Measurements from ENCODE around the gene DNAJC1. TPM values are rescaled to one million over a fixed set of nuclear protein-coding genes. Genes with fewer than 3 reads are reported as not detected.

The DNAJC1 gene
- total RNA-seq, 3 donors from 2014 or later (not counting 1 experiment from before 2014, with no cell fraction given), result 38.4 to 63.7 (median 50.6) TPM

DNA sequence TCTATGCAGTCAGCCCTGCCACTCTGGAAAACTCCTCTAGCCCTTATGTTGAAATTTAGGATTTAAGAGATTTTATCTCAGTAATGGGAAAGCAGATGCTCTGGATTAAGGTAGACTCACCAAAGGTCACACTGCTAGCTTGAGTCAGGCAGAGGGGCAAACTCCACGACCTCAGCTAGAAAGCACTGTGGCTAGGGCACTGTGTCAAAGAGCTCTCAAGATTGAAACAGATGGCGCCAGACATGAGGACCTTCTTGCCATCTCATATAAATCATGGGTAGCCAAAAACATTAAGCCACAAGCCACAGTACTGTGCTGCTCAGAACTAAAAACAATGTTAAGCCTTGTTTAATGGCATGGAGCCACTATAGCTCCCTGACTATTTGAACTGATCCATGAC, 188.7 kb downstream of the DNAJC1 start:
- DNase-seq (no peak), ATAC-seq (no peak)
- Mint-ChIP-seq H3K36me3 (no peaks in the 10 kb centered on the region), H3K4me3 (no peak overlapping the region), H3K4me1 (peaks cover 9% of the 10 kb centered on the region in 2 donors), H3K9me3 (no peaks in the 10 kb centered on the region), H3K27ac (peak overlapping the region in 1 of 2 donors; percentile 18), H3K27me3 (ENCODE audit: low read depth in 2 of 2) (no peaks in the 10 kb centered on the region)
- Histone ChIP-seq H3K4me3 (ENCODE audit: low read length) (no peak overlapping the region), H3K36me3 (ENCODE audit: control insufficient read depth, insufficient read depth, low read length) (no peaks in the 10 kb centered on the region), H3K27me3 (ENCODE audit: control insufficient read depth, insufficient read depth, low read length) (no peaks in the 10 kb centered on the region), H3K9me3 (ENCODE audit: control insufficient read depth, insufficient read depth, low read length) (no peaks in the 10 kb centered on the region), H3K27ac (ENCODE audit: low read length) (no peak overlapping the region), H3K4me1 (ENCODE audit: control insufficient read depth, insufficient read depth, low read length) (no peaks in the 10 kb centered on the region)
- WGBS (ENCODE audit: insufficient coverage), result 89% methylated on average over 2 of the region's 2 CpGs
- intact Hi-C loops (cut with micrococcal nuclease), result no loop called here
- TF ChIP-seq, protein P1, sequence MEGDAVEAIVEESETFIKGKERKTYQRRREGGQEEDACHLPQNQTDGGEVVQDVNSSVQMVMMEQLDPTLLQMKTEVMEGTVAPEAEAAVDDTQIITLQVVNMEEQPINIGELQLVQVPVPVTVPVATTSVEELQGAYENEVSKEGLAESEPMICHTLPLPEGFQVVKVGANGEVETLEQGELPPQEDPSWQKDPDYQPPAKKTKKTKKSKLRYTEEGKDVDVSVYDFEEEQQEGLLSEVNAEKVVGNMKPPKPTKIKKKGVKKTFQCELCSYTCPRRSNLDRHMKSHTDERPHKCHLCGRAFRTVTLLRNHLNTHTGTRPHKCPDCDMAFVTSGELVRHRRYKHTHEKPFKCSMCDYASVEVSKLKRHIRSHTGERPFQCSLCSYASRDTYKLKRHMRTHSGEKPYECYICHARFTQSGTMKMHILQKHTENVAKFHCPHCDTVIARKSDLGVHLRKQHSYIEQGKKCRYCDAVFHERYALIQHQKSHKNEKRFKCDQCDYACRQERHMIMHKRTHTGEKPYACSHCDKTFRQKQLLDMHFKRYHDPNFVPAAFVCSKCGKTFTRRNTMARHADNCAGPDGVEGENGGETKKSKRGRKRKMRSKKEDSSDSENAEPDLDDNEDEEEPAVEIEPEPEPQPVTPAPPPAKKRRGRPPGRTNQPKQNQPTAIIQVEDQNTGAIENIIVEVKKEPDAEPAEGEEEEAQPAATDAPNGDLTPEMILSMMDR (IDR thresholded peaks at IDR 0.05), result no peak

DNA sequence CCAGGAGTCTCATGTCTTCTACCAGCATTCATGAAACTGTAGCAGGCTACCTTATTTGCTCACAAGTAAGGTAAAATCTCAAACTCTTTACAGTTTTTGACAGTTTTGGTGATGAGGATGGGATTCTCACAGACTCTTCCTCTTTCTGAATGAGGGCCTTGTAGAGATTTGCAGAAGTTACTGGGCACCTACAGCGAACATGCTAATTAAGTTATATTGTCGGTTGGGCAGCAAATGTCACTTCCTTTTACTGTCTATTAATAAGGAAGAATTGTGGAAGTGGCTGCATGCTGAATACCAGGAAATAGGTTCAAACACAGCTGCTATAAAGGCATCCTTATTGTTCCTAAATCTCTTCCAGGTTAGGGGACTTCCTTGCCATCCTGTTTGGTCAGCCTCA, 189.6 kb downstream of the DNAJC1 start:
- Mint-ChIP-seq H3K4me3 (no peak overlapping the region), H3K9me3 (no peaks in the 10 kb centered on the region), H3K36me3 (no peaks in the 10 kb centered on the region), H3K27ac (peak overlapping the region in 1 of 2 donors; percentile 18), H3K27me3 (ENCODE audit: low read depth in 2 of 2) (no peaks in the 10 kb centered on the region), H3K4me1 (peaks cover 9% of the 10 kb centered on the region in 2 donors)
- Histone ChIP-seq H3K4me1 (ENCODE audit: control insufficient read depth, insufficient read depth, low read length) (no peaks in the 10 kb centered on the region), H3K27ac (ENCODE audit: low read length) (no peak overlapping the region), H3K9me3 (ENCODE audit: control insufficient read depth, insufficient read depth, low read length) (no peaks in the 10 kb centered on the region), H3K36me3 (ENCODE audit: control insufficient read depth, insufficient read depth, low read length) (no peaks in the 10 kb centered on the region), H3K4me3 (ENCODE audit: low read length) (no peak overlapping the region), H3K27me3 (ENCODE audit: control insufficient read depth, insufficient read depth, low read length) (no peaks in the 10 kb centered on the region)
- TF ChIP-seq, protein P1 (IDR thresholded peaks at IDR 0.05), result no peak
- ATAC-seq, result no peak
- intact Hi-C loops (cut with micrococcal nuclease), result no loop called here
- WGBS (ENCODE audit: insufficient coverage), result 53% methylated on average over 2 of the region's 2 CpGs
- DNase-seq, result no peak

DNA sequence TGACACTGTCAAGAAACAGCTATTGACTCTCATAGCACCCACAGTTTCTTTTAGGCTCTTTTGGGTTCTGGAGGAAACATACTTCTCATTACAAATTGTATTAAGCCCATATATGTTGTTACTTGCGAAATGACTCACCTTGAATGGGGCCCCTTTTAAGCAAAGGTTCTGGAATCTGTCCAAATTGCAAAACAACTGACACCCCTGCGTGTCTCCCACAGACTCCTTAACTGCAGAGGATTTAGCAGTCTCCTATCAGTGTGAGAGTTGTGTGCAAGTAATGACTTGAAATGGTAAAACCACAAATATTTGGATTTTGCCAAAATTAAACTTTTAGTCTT, 192.3 kb downstream of the DNAJC1 start:
- WGBS (ENCODE audit: insufficient coverage), result 100% methylated on average over 2 of the region's 2 CpGs
- intact Hi-C loops (cut with micrococcal nuclease), result no loop called here
- no peaks in the 10 kb centered on the region for H3K4me1 ChIP-seq (ENCODE audit: control insufficient read depth, insufficient read depth, low read length)
- no peak overlapping the region for H3K4me3 ChIP-seq (ENCODE audit: low read length)
- no peaks in the 10 kb centered on the region for H3K27me3 ChIP-seq (ENCODE audit: control insufficient read depth, insufficient read depth, low read length)
- no peak overlapping the region for H3K27ac ChIP-seq (ENCODE audit: low read length)
- ATAC-seq, result no peak
- no peaks in the 10 kb centered on the region for H3K9me3 ChIP-seq (ENCODE audit: control insufficient read depth, insufficient read depth, low read length)
- TF ChIP-seq, protein P1 (IDR thresholded peaks at IDR 0.05), result no peak
- H3K4me3 Mint-ChIP-seq, result no peak overlapping the region
- DNase-seq, result no peak
- H3K27me3 Mint-ChIP-seq (ENCODE audit: low read depth in 2 of 2), result no peaks in the 10 kb centered on the region
- no peaks in the 10 kb centered on the region for H3K36me3 Mint-ChIP-seq
- no peaks in the 10 kb centered on the region for H3K36me3 ChIP-seq (ENCODE audit: control insufficient read depth, insufficient read depth, low read length)
- no peaks in the 10 kb centered on the region for H3K9me3 Mint-ChIP-seq
- H3K4me1 Mint-ChIP-seq, result peaks cover 9 to 15% of the 10 kb centered on the region in 2 donors
- H3K27ac Mint-ChIP-seq, result no peak overlapping the region

DNA sequence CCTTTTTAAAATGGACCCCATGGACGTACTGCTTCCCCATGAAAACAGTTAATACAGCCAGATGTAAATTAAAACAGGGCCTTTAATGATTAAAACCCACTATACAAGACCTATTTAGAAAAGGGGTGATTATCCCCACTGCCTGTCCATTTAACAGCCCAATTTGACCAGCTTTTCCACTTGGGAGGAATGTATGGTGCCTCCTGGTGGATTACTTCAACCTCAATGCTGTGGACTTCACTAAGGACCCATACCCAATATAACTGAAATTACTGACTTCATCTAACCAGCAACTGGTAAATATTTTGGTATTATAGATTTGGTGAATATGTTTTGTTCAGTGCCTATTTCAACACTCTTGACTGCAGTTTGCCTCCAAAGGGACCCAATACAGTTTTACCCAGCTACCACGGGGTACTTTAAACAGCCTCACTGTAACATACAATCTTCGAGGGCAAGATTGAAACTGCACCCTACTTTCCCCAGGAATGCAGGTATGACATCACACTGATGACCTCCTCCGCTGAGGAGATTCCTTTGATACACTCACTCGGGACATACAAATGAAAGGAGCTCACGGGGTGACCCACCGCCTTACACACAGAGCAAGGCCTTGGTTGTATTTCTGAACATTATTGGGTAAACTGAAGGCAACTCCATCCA, 192.8 kb downstream of the DNAJC1 start:
- no peak overlapping the region for H3K4me3 ChIP-seq (ENCODE audit: low read length)

More for the DNA sequence above, 192.8 kb downstream of the DNAJC1 start:
- Mint-ChIP-seq H3K36me3 (no peaks in the 10 kb centered on the region), H3K4me1 (peaks cover 12 to 15% of the 10 kb centered on the region in 2 donors), H3K27ac (no peak overlapping the region), H3K9me3 (no peaks in the 10 kb centered on the region), H3K4me3 (no peak overlapping the region), H3K27me3 (ENCODE audit: low read depth in 2 of 2) (no peaks in the 10 kb centered on the region)
- Histone ChIP-seq H3K9me3 (ENCODE audit: control insufficient read depth, insufficient read depth, low read length) (no peaks in the 10 kb centered on the region), H3K4me1 (ENCODE audit: control insufficient read depth, insufficient read depth, low read length) (no peaks in the 10 kb centered on the region), H3K27ac (ENCODE audit: low read length) (no peak overlapping the region), H3K36me3 (ENCODE audit: control insufficient read depth, insufficient read depth, low read length) (peaks cover under 1% of the 10 kb centered on the region), H3K27me3 (ENCODE audit: control insufficient read depth, insufficient read depth, low read length) (no peaks in the 10 kb centered on the region)
- DNase-seq (no peak), ATAC-seq (no peak)
- TF ChIP-seq, protein P1 (IDR thresholded peaks at IDR 0.05), result no peak
- over 99% methylated on average over 7 of the region's 7 CpGs for WGBS (ENCODE audit: insufficient coverage)
- intact Hi-C loops (cut with micrococcal nuclease), result no loop called here

Data from natural killer cell (primary cell).